Astrocyte (in vitro differentiated cells and primary cell): ENCODE measurements around the gene AFF2. TPM values are rescaled to one million over a fixed set of nuclear protein-coding genes. Genes with fewer than 3 reads are reported as not detected.

Source experiments
- DNase-seq: peaks from one replicate; pipeline ENCODE4 v3.0.0-alpha.2; 2010; ENCODE audit warnings: low read depth
- FAIRE-seq: peaks from 2 replicates; lab custom pipeline; 2011; peaks lifted over from hg19 to GRCh38; lab: Jason Lieb, UNC
- H2AFZ ChIP-seq: 2 replicates; pipeline ENCODE4 v1.6.0; 2012; ENCODE audit warnings: low read depth, low read length, inconsistent platforms
- H3K27ac ChIP-seq: 2 replicates; pipeline ENCODE4 v1.5.1; 2011; ENCODE audit warnings: low read depth, low read length, inconsistent platforms
- H3K27me3 ChIP-seq: 2 replicates; pipeline ENCODE4 v1.6.0; 2011; ENCODE audit warnings: low read length, inconsistent platforms; ENCODE audit not compliant: insufficient read depth
- H3K36me3 ChIP-seq: 2 replicates; pipeline ENCODE4 v1.5.1; 2011; ENCODE audit warnings: low read length, inconsistent platforms; ENCODE audit not compliant: insufficient read depth
- H3K4me1 ChIP-seq: 2 replicates; pipeline ENCODE4 v1.5.1; 2011; ENCODE audit warnings: low read length, inconsistent platforms; ENCODE audit not compliant: insufficient read depth
- H3K4me2 ChIP-seq: 2 replicates; pipeline ENCODE4 v1.6.0; 2012; ENCODE audit warnings: low read length, inconsistent platforms
- H3K4me3 ChIP-seq: 2 replicates; pipeline ENCODE4 v1.5.1; 2011; ENCODE audit warnings: low read depth, mild to moderate bottlenecking, low read length, inconsistent platforms; ENCODE audit not compliant: insufficient read depth
- H3K79me2 ChIP-seq: 2 replicates; pipeline ENCODE4 v1.6.0; 2012; ENCODE audit warnings: mild to moderate bottlenecking, low read length, inconsistent platforms; ENCODE audit not compliant: insufficient read depth
- H3K9ac ChIP-seq: 2 replicates; pipeline ENCODE4 v1.6.0; 2012; ENCODE audit warnings: mild to moderate bottlenecking, low read length, inconsistent platforms
- H3K9me3 ChIP-seq: 2 replicates; pipeline ENCODE4 v1.5.1; 2012; ENCODE audit warnings: low read depth, mild to moderate bottlenecking, low read length, inconsistent platforms; ENCODE audit not compliant: insufficient read depth
- H4K20me1 ChIP-seq: 2 replicates; pipeline ENCODE4 v1.6.0; 2012; ENCODE audit warnings: low read length, inconsistent platforms; ENCODE audit not compliant: insufficient read depth
- H3K27ac Mint-ChIP-seq: one replicate; pipeline ENCODE4 v1.8.0; 2021; ENCODE audit warnings: mild to moderate bottlenecking, mixed read lengths; ENCODE audit not compliant: unreplicated experiment
- H3K27me3 Mint-ChIP-seq: one replicate; pipeline ENCODE4 v1.8.0; 2021; ENCODE audit warnings: low read depth, mixed read lengths; ENCODE audit not compliant: unreplicated experiment
- H3K36me3 Mint-ChIP-seq: one replicate; pipeline ENCODE4 v1.8.0; 2021; ENCODE audit warnings: low read depth, mixed read lengths; ENCODE audit not compliant: unreplicated experiment
- H3K4me1 Mint-ChIP-seq: one replicate; pipeline ENCODE4 v1.8.0; 2021; ENCODE audit warnings: low read depth, mixed read lengths; ENCODE audit not compliant: unreplicated experiment
- H3K4me3 Mint-ChIP-seq: one replicate; pipeline ENCODE4 v1.8.0; 2021; ENCODE audit warnings: mild to moderate bottlenecking, moderate library complexity, mixed read lengths; ENCODE audit not compliant: unreplicated experiment
- H3K9me3 Mint-ChIP-seq: one replicate; pipeline ENCODE4 v1.8.0; 2021; ENCODE audit warnings: mild to moderate bottlenecking, mixed read lengths; ENCODE audit not compliant: unreplicated experiment
- EZH2 ChIP-seq: IDR thresholded peaks from 2 replicates; pipeline ENCODE4 v1.6.1; 2012; ENCODE audit warnings: mild to moderate bottlenecking, low read length, inconsistent platforms; ENCODE audit not compliant: insufficient read depth
- total RNA-seq: library from RNA; stranded (reverse); gene quantifications from 2 replicates; pipeline ENCODE4 v1.2.1, GENCODE V29; 2021
- TF ChIP-seq, protein P1 (sequence below): IDR thresholded peaks from 2 replicates; pipeline ENCODE4 v1.5.1; 2011; ENCODE audit warnings: low read depth, mild to moderate bottlenecking, inconsistent platforms, low read length, moderate library complexity; ENCODE audit not compliant: insufficient read depth

Gene AFF2
- total RNA-seq, 1 donor from 2014 or later: 8.3 TPM

DNA sequence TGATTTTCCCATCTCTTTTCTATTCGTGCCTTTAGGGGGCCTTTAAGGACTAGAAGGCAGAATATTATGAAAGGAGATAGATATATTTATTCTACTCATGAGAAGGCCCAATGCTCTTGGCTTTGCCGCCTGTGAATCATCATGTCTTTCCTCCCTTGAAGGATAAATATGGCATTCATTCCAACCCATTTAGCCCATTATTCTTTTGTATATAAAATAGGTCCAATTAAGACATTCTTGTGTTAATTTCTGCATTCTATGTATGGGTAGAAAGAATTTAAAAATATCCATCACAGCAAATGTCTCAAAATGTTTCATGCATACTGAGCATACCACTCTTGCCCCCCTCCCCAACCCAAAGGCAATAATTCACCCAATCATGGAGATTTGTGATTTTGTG, 115.1 kb downstream of the AFF2 start:
- peaks cover 6% of the 10 kb centered on the region for H3K4me1 Mint-ChIP-seq
- H4K20me1 ChIP-seq: no peaks in the 10 kb centered on the region
- no peaks in the 10 kb centered on the region for H3K9me3 ChIP-seq
- no peaks in the 10 kb centered on the region for H3K4me1 ChIP-seq
- H3K36me3 ChIP-seq: no peaks in the 10 kb centered on the region
- no peaks in the 10 kb centered on the region for H3K9me3 Mint-ChIP-seq
- H3K4me3 Mint-ChIP-seq: no peak overlapping the region
- H3K9ac ChIP-seq: no peak overlapping the region
- TF ChIP-seq, protein P1, sequence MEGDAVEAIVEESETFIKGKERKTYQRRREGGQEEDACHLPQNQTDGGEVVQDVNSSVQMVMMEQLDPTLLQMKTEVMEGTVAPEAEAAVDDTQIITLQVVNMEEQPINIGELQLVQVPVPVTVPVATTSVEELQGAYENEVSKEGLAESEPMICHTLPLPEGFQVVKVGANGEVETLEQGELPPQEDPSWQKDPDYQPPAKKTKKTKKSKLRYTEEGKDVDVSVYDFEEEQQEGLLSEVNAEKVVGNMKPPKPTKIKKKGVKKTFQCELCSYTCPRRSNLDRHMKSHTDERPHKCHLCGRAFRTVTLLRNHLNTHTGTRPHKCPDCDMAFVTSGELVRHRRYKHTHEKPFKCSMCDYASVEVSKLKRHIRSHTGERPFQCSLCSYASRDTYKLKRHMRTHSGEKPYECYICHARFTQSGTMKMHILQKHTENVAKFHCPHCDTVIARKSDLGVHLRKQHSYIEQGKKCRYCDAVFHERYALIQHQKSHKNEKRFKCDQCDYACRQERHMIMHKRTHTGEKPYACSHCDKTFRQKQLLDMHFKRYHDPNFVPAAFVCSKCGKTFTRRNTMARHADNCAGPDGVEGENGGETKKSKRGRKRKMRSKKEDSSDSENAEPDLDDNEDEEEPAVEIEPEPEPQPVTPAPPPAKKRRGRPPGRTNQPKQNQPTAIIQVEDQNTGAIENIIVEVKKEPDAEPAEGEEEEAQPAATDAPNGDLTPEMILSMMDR: no peak
- TF ChIP-seq EZH2: no peak
- H3K4me3 ChIP-seq: no peak overlapping the region
- H3K79me2 ChIP-seq: no peaks in the 10 kb centered on the region
- no peaks in the 10 kb centered on the region for H3K36me3 Mint-ChIP-seq
- FAIRE-seq (no peak), DNase-seq (no peak)
- no peak overlapping the region for H3K27ac Mint-ChIP-seq
- H2AFZ ChIP-seq: no peak overlapping the region
- H3K4me2 ChIP-seq: no peak overlapping the region
- H3K27ac ChIP-seq: no peak overlapping the region
- no peaks in the 10 kb centered on the region for H3K27me3 Mint-ChIP-seq
- no peaks in the 10 kb centered on the region for H3K27me3 ChIP-seq

DNA sequence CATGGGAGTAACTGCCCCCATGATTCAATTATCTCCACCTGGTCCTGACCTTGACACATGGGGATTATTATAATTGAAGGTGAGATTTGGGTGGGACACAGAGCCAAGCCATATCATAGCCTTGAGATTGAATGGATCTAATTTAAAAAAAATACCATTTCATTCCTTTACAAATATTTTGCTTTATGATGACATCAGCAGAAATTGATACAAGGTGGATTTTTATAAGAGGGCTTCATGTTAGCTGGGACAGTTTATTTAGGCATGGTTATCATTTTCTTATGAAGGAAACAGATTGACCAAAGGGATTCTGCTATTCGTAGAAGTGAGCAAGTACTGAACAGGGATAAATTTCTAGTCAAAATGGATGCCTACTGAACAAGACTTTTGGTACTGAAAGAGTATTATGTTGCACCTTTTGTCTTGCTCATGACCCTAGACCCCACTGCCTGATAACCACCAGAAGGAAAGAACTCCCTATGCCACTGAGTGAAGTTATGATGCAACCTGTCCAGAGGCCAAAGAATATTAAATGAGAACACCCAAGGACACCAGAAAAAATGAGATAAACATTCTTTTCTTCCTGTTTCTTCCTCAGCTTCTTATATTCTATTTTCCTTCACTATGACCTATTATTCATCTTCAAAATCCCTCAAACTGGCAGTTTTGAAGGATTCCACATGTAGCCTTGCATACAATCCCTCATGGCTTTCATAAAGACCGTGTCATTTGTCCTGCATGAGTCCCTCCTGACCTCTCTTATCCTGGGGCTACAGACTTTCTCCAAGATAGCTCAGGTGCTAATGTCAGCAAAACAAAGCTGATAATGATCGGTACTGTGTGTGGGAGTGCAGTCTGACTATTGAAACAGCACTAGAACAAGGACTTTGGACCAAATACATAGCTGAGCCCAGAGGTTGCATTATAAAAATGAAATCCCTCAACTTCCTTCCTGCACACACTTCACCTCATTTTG, 118.3 kb downstream of the AFF2 start:
- Histone ChIP-seq H3K79me2 (no peaks in the 10 kb centered on the region), H3K36me3 (no peaks in the 10 kb centered on the region), H3K9me3 (no peaks in the 10 kb centered on the region), H3K27ac (no peak overlapping the region), H2AFZ (no peak overlapping the region), H3K27me3 (no peaks in the 10 kb centered on the region), H3K4me3 (no peak overlapping the region), H4K20me1 (no peaks in the 10 kb centered on the region), H3K4me2 (no peak overlapping the region), H3K9ac (no peak overlapping the region), H3K4me1 (no peaks in the 10 kb centered on the region)
- no peaks in the 10 kb centered on the region for H3K36me3 Mint-ChIP-seq
- TF ChIP-seq EZH2: no peak
- TF ChIP-seq, protein P1: no peak
- FAIRE-seq: peak; percentile 99
- H3K4me3 Mint-ChIP-seq: no peak overlapping the region
- H3K27ac Mint-ChIP-seq: no peak overlapping the region
- H3K9me3 Mint-ChIP-seq: no peaks in the 10 kb centered on the region
- DNase-seq: no peak
- no peaks in the 10 kb centered on the region for H3K27me3 Mint-ChIP-seq
- H3K4me1 Mint-ChIP-seq: peaks cover 6% of the 10 kb centered on the region

DNA sequence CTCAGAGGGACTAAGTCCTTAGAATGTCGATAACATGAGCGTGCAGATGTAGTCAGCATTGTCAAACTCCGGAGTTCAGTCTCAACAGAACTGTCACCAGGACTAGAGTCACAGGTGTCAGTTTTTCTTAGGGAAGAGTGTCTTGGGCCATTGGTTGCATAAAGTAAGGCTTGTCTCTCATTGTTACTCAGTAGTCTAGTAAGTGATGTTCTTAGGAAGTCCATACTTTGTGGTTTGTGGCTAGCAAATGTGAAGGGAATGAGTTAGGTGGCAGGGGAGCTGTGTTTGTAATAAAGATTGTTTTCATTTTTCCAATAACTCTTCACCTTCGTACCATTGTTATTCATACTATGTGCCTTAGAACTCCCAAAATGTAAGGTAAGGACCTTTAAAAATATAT, 119.6 kb downstream of the AFF2 start:
- H3K9ac ChIP-seq: no peak overlapping the region
- H3K4me1 ChIP-seq: no peaks in the 10 kb centered on the region
- no peak overlapping the region for H3K27ac ChIP-seq
- H3K4me3 ChIP-seq: no peak overlapping the region
- no peak overlapping the region for H3K4me3 Mint-ChIP-seq
- H3K36me3 ChIP-seq: no peaks in the 10 kb centered on the region
- H3K79me2 ChIP-seq: no peaks in the 10 kb centered on the region
- H3K4me1 Mint-ChIP-seq: peaks cover 6% of the 10 kb centered on the region
- no peaks in the 10 kb centered on the region for H3K27me3 Mint-ChIP-seq
- H2AFZ ChIP-seq: no peak overlapping the region
- DNase-seq: peak; percentile 44
- FAIRE-seq: peak; percentile 90
- no peaks in the 10 kb centered on the region for H3K27me3 ChIP-seq
- TF ChIP-seq EZH2: no peak
- TF ChIP-seq, protein P1: no peak
- H3K9me3 ChIP-seq: no peaks in the 10 kb centered on the region
- H3K36me3 Mint-ChIP-seq: no peaks in the 10 kb centered on the region
- H3K4me2 ChIP-seq: no peak overlapping the region
- no peaks in the 10 kb centered on the region for H3K9me3 Mint-ChIP-seq
- no peak overlapping the region for H3K27ac Mint-ChIP-seq
- no peaks in the 10 kb centered on the region for H4K20me1 ChIP-seq
